Hepatocyte (in vitro differentiated cells): ENCODE results near the gene PLLP.

Source experiments
- EZH2 ChIP-seq: fragments of 200-600 bp; sonication (generic); IDR thresholded peaks from 2 replicates; pipeline ENCODE4 v1.6.1; 2016; ENCODE audit warnings: antibody characterized with exemption, mild to moderate bottlenecking, borderline replicate concordance
- TF ChIP-seq, protein P1 (sequence below): fragments of 200-600 bp; sonication (generic); IDR thresholded peaks from 2 replicates; pipeline ENCODE4 v1.5.1; 2016; ENCODE audit warnings: antibody characterized with exemption, mild to moderate bottlenecking; ENCODE audit not compliant: poor library complexity

- TF ChIP-seq, protein P1, sequence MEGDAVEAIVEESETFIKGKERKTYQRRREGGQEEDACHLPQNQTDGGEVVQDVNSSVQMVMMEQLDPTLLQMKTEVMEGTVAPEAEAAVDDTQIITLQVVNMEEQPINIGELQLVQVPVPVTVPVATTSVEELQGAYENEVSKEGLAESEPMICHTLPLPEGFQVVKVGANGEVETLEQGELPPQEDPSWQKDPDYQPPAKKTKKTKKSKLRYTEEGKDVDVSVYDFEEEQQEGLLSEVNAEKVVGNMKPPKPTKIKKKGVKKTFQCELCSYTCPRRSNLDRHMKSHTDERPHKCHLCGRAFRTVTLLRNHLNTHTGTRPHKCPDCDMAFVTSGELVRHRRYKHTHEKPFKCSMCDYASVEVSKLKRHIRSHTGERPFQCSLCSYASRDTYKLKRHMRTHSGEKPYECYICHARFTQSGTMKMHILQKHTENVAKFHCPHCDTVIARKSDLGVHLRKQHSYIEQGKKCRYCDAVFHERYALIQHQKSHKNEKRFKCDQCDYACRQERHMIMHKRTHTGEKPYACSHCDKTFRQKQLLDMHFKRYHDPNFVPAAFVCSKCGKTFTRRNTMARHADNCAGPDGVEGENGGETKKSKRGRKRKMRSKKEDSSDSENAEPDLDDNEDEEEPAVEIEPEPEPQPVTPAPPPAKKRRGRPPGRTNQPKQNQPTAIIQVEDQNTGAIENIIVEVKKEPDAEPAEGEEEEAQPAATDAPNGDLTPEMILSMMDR = no peak
- no peak for TF ChIP-seq EZH2
These were observed 20.7 kb downstream of the PLLP start for GRCh38 chr16:57263541-57264351.
